ENCODE data around the gene SEL1L2.

Gene SEL1L2

DNA sequence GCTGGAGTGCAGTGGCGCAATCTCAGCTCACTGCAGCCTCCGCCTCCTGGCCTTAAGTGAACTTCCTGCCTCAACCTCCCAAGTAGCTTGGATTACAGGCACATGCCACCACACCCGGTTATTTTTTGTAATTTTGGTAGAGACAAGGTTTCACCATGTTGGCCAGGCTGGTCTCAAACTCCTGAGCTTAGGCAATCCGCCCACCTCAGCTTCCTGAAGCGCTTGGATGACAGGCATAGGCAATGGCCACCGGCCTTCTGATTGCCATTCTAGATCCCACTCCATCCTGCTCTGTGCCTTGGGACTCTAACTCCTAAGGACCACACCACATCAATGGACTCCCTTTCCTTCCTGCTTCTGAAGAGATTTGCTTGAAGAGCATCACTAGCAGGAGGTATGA, 60.6 kb downstream of the SEL1L2 start:
- no peak for DNase-seq

- no peak for DNase-seq
Measured at GRCh38 chr20:13928901-13929300, 61.5 kb downstream of the SEL1L2 start.

- DNase-seq: no peak
Measured at GRCh38 chr20:13927171-13927570, 63.2 kb downstream of the SEL1L2 start.

DNA sequence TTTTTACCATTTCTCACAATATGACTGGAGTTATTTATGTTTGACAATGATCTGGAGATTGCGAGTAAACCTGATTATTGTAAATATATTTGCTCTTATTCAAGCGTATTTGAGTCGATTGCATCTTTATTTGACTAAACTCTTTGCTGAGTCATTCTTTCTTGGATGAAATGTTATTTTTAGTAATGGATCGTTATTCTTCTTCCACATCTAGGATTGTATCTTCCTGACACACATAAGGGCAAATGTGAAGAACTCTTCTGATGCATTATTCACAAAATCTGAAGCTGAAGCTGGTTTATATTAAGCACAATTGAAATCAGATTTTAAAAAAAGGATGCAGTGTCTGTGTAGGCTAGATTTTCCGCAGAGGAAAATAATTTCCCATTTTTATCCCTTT, 68.2 kb downstream of the SEL1L2 start:
- DNase-seq: no peak

DNA sequence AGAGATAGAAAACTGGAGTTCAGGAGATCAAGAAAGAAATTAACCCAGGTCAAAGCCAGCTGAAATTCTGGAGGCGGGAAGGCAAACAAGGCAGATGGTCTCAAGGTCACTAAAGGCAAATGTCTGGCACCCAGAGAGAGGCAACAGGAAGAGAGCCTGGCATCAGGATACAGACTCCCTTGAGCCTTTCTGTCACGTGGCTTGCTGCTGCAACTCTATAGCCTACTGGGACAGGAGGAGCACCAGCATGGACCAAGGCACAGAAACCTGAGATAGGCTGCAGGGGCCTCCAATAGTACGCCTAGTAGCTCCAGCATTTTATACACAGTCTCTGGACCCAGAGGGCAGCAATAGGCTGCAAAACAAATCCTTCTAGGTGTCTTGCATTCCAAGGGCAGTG, 75.1 kb downstream of the SEL1L2 start:
- peak; percentile 48 for DNase-seq

DNA sequence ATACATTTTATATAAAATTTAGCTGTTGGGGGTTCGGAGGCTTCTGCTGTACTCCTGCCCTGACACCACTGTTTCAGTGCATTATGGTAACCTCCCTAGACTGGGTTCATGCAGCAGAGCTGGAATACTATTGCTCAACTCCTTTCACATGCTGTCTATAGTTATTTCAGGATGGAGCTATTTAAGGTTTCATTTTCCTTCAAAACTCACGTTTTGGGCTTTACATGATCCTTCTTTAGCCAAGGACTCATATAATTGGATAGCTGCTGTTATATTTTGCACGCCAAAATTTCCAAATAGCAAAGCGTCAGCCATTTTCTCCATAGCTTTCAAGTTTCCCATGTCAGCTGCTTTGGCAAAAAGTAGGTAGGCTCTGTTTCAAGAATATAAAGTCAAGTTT, 76.8 kb downstream of the SEL1L2 start:
- no peak for DNase-seq

- no peak for DNase-seq
Measured at GRCh38 chr20:13913131-13913530, 77.3 kb downstream of the SEL1L2 start.

DNA sequence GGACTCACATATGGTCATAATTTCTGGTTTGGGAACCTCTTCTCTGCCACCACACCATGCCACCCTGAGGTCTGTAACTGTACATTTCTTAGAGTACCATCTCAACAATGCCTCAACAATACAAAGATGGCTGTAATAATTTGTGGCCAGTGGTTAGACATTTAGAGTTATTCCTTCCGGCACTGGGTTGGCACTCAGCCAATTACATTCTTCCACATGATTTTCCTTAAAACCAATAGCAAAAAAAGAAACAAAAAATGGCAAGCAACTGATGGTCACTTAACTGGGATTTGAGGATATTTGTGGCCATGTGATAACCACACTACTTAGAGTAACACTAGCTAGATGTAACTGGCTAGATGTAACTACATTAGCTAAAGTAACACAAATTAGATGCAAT, 79.9 kb downstream of the SEL1L2 start:
- no peak for DNase-seq

GRCh38 chr20:13909067-13909466, 81.3 kb downstream of the SEL1L2 start:
- DNase-seq: no peak

DNA sequence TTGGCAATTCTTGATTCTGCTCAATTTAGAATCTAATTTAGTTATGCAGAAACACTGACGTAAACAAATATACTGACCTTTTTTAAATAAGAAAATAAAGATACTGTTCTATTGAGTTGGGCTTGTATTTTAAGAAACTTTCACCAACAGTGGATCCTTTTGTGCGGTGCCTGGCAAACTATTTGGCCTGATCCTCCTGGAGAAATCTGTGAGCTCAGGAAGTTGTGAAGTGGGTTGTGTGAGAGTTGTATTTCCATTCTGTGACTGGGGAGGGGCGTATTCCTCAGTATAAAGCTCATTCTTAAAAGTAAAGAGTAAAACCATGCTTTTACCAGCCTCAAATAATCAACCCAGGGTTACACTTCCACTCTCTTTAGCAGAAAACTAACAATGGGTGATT, 85.6 kb downstream of the SEL1L2 start:
- no peak for DNase-seq

GRCh38 chr20:13900496-13900895, 89.9 kb downstream of the SEL1L2 start:
- no peak for DNase-seq

DNA sequence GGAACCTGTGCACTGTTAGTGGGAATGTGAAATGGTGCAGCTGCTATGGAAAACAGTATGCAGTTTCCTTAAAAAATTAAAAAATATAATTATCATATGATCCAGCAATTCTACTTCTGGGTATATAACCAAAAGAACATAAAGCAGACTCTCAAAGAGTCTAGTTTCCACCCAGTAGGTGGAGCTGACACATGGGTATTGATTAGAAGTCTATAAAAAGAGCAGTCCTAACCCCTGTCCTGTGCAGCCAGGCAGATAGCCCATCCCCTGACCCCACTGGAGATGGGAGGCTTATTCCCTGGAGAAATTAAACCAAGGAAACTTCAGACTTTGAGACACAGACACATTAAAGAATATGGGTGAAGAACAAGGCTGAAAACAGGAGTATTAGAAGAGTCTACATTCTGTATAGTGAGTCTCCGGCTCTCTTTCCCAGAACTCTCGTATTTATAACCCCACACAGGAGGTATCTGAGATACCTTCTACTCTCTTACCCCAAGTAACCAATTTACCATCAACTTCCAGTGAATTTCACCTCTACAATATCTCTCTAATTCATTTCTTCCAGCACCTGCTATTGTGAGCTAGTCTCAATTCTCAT, 92.3 kb downstream of the SEL1L2 start:
- no peak for DNase-seq

DNA sequence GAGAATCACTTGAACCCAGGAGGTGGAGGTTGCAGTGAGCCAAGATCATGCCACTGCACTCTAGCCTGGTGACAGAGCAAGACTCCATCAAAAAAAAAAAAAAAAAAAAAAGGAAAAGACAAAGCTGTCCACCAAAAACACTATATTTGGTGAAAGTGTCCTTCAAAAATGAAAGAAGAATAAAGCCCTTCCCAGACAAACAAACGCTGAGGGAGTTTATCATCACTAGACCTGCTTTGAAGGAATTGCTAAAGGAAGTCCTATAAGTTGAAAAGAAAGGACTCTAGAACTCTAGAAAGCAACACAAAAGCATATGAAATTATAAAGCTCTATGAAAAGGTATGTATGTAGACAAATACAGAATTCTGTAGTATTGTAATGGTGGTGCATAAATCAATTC, 98.8 kb downstream of the SEL1L2 start:
- DNase-seq: no peak

- no peak for DNase-seq
Measured at GRCh38 chr20:13884803-13885202, 105.6 kb downstream of the SEL1L2 start.

GRCh38 chr20:13883425-13883824, 107.0 kb downstream of the SEL1L2 start:
- no peak for DNase-seq

DNA sequence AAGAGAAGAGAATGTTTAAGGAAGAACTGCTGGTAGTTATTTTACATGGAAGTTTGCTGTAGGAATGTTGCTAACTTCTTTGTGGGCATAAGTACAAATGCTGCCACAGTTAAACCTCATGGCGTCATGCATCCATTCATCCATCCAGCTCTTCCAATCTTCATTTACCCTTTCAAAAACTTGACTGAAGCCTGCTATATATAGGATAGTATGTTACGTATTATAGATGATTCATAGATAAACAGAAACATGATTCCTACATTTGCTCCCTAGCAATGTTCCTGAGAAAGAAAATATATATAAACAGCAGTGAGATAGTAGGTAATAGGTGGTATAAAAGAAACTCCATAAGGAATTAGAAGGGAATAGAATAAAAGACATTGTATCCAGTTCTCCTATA, 111.8 kb downstream of the SEL1L2 start:
- DNase-seq: no peak

GRCh38 chr20:13877793-13878192, 112.6 kb downstream of the SEL1L2 start:
- DNase-seq: no peak

- no peak for DNase-seq
Measured at GRCh38 chr20:13875265-13875811, 115.1 kb downstream of the SEL1L2 start.

DNA sequence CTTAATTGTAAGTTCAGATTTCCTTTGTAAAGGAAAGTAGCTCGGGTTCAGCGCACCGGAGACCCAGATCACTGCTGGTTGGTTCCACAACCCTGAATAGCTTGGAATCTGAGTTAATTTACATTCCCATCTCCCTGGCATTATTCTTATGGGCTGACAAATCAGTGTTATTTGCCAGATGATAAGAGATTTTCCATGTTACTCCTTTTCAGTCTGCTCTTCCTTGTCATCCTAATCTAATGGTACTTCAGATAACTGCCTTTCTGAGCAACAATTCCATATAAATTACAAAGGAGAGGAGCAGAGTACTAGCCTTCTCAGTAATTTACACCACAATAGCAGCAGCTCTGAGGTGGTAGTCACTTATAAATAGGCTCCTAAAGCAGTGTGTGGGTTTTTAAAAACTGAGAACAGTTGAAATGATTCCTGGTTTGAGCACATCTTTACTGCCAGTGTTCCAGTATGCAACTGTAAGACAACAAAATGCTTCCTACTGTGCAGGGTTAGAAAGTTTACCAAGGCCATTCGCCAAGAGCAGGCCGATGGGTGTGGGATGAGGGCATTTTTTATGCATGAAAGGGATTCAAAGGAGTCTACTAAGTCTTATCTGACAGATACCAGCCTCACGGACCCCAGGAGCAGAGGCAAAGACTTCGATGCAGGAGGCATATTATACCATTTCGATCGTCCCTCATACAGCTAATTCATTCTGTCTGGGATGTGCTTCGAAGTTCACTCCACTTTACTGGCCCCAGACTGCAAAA, 115.8 kb downstream of the SEL1L2 start:
- no peak for DNase-seq

DNA sequence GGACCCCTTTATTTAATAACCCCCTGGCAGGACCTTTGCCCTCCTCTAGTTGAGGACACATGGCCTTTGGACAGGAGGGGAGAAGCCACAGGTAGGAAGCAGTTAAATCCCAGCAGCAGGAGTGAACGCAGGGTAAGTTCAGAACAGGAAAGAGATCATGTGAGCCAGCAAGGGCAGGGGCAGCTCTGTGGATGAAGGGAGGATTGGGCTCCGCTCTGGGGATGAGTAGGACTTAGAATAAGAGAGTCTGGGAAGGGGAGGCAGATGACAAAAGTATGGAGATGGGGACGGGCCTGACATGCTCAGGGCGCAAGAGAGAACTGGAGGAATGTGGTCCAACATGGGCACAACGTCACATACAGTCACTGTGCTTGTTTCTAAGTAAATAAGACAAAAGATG, 116.6 kb downstream of the SEL1L2 start:
- no peak for DNase-seq

- no peak for DNase-seq
Measured at GRCh38 chr20:13870170-13870748, 120.2 kb downstream of the SEL1L2 start.

- DNase-seq: no peak
Measured at GRCh38 chr20:13868331-13868730, 122.1 kb downstream of the SEL1L2 start.

GRCh38 chr20:13865791-13866351, 124.5 kb downstream of the SEL1L2 start:
- peak; percentile 28 for DNase-seq

DNA sequence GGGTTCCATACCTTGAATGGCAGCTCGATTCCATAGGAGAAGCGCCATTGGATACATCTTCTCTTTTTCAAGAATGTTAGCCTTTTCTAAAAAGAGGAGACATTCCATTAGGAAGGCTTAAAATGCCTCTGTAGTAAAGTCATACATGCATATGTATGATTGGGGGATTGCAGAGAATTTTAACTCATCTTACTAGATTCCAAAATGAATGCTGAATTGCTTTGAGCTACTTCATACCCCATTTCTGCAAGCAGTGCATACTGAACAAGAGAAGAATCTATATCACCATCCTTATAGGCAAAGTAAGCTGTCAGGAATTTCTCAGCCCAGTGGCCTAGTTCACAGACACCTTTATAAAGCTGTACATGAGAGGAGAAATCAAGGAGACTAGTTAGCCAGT, 125.3 kb downstream of the SEL1L2 start:
- no peak for DNase-seq
